DMS114 treated with DMSO at 0.1 percent for 48 hours (cell line): ENCODE results near the gene FCHO2.
"Not testable (repeated sequence)": the region's sequence is repeated elsewhere in the genome, so short reads cannot be mapped to it uniquely, and the experiment has no call there.

Experiments
- DNase-seq: peaks from one replicate; lab custom pipeline; 2025; ENCODE audit not compliant: unreplicated experiment; lab: John Stamatoyannopoulos, UW

FCHO2 gene

GRCh38 chr5:72955768-72956323 lies at the start of gene FCHO2:
FCHO2 (plus strand) TSS chr5:72956041; CDS start chr5:72956097, 56 bp downstream.
- peak; percentile 90 for DNase-seq

GRCh38 chr5:72906806-72907205 lies 49.0 kb upstream of the FCHO2 start:
- no peak for DNase-seq

- no peak for DNase-seq
Observed at GRCh38 chr5:72908664-72909063, 47.2 kb upstream of the FCHO2 start.

- DNase-seq: no peak
Observed at GRCh38 chr5:72917371-72917776, 38.5 kb upstream of the FCHO2 start.

- DNase-seq: peak; percentile 38
Observed at GRCh38 chr5:72920690-72921502, 34.9 kb upstream of the FCHO2 start.

- DNase-seq: no peak
Observed at GRCh38 chr5:72921886-72922285, 34.0 kb upstream of the FCHO2 start.

- no peak for DNase-seq
Observed at GRCh38 chr5:72922422-72922821, 33.4 kb upstream of the FCHO2 start.

- no peak for DNase-seq
Observed at GRCh38 chr5:72925336-72926010, 30.4 kb upstream of the FCHO2 start.

GRCh38 chr5:72932686-72933085 lies 23.2 kb upstream of the FCHO2 start:
- DNase-seq: not testable (repeated sequence)

GRCh38 chr5:72934953-72935725 lies 20.7 kb upstream of the FCHO2 start:
- DNase-seq: not testable (repeated sequence)

GRCh38 chr5:72936893-72937292 lies 18.9 kb upstream of the FCHO2 start:
- DNase-seq: no peak

GRCh38 chr5:72937517-72938061 lies 18.3 kb upstream of the FCHO2 start:
- no peak for DNase-seq

GRCh38 chr5:72938206-72938605 lies 17.6 kb upstream of the FCHO2 start:
- no peak for DNase-seq

GRCh38 chr5:72940082-72940481 lies 15.8 kb upstream of the FCHO2 start:
- DNase-seq: no peak

GRCh38 chr5:72943307-72943706 lies 12.5 kb upstream of the FCHO2 start:
- DNase-seq: no peak

GRCh38 chr5:72947498-72947897 lies 8.3 kb upstream of the FCHO2 start:
- no peak for DNase-seq

GRCh38 chr5:72949481-72949880 lies 6.4 kb upstream of the FCHO2 start:
- DNase-seq: no peak

- DNase-seq: no peak
Observed at GRCh38 chr5:72951671-72952468, 4.0 kb upstream of the FCHO2 start.

- no peak for DNase-seq
Observed at GRCh38 chr5:72954389-72954788, 1.5 kb upstream of the FCHO2 start.

- DNase-seq: peak; percentile 69
Observed at GRCh38 chr5:72955143-72955767, 586 bp upstream of the FCHO2 start.
